ENCODE measurements around the gene USP54.

- TF ChIP-seq CTCF (IDR thresholded peaks at IDR 0.05) (no peak), POLR2A (IDR thresholded peaks at IDR 0.05) (no peak), POLR2AphosphoS5 (IDR thresholded peaks at IDR 0.05) (no peak)
Measured at GRCh38 chr10:73576890-73577591, 14.1 kb downstream of the USP54 start.

All from prostate gland (tissue), 2 donors.